Spleen (tissue), 7 donors: ENCODE measurements around the gene PTPRG.

Source experiments
- CTCF ChIP-seq, 11 experiments: fragments of 200-600 bp in 7 of 11; fragments of 450-650 bp in 4 of 11; sonication (generic) in 4 of 11; IDR thresholded peaks in 8 of 11; conservative IDR thresholded peaks in 3 of 11; 1 replicate in 7 of 11; 2 replicates in 4 of 11; pipeline versions ENCODE4 v1.4.0 to v1.8.0; 2016 to 2021; ENCODE audit warnings: antibody characterized with exemption in 11 of 11, inconsistent platforms in 4 of 11, mild to moderate bottlenecking in 1 of 11
- POLR2A ChIP-seq, 3 donors: fragments of 450-650 bp; IDR thresholded peaks; one replicate each; pipeline ENCODE4 v1.5.1; 2017; ENCODE audit warnings: antibody characterized with exemption in 3 of 3, mild to moderate bottlenecking in 1 of 3
- POLR2AphosphoS5 ChIP-seq, 3 donors: sonication (generic); formaldehyde crosslinking; IDR thresholded peaks; one replicate each; pipeline ENCODE4 v1.5.1; 2017; ENCODE audit warnings: antibody characterized with exemption in 3 of 3
- donor health status: DM: no; HTN: no; CAD: no; lungs with moderate emphysema.
- donor health status: DM: no; HTN: no; CAD: no.
- donor health status: DM: no; HTN: no; CAD: no.

- no peak for TF ChIP-seq CTCF (IDR thresholded peaks at IDR 0.05 in 8 of 11, conservative IDR thresholded peaks at IDR 0.05 in 3 of 11)
- TF ChIP-seq POLR2A (IDR thresholded peaks at IDR 0.05), result no peak
- TF ChIP-seq POLR2AphosphoS5 (IDR thresholded peaks at IDR 0.05), result no peak
Measured at GRCh38 chr3:62109534-62109933, 548.2 kb downstream of the PTPRG start.
